Measurements from ENCODE around the gene ZNF793.
A peak's percentile ranks its signal among the peaks of the same experiment; 100 is the strongest.

The ZNF793 gene

GRCh38 chr19:37506387-37507166 lies at the start of gene ZNF793:
Gene ZNF793, plus strand, starts transcription at chr19:37506939. Its CDS starts 16,501 bp downstream, at chr19:37523440.
- ChIA-PET CTCF (interaction anchor here (0.6 kb wide), 1 partner anchor 878 kb away, joined by 5 read pairs; no protein-coding TSS in a partner anchor), POLR2A (ENCODE audit: low non-redundant PET) (no interaction called here)
- TF ChIP-seq, protein P1, sequence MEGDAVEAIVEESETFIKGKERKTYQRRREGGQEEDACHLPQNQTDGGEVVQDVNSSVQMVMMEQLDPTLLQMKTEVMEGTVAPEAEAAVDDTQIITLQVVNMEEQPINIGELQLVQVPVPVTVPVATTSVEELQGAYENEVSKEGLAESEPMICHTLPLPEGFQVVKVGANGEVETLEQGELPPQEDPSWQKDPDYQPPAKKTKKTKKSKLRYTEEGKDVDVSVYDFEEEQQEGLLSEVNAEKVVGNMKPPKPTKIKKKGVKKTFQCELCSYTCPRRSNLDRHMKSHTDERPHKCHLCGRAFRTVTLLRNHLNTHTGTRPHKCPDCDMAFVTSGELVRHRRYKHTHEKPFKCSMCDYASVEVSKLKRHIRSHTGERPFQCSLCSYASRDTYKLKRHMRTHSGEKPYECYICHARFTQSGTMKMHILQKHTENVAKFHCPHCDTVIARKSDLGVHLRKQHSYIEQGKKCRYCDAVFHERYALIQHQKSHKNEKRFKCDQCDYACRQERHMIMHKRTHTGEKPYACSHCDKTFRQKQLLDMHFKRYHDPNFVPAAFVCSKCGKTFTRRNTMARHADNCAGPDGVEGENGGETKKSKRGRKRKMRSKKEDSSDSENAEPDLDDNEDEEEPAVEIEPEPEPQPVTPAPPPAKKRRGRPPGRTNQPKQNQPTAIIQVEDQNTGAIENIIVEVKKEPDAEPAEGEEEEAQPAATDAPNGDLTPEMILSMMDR (conservative IDR thresholded peaks at IDR 0.05; ENCODE audit: low read depth): no peak
- peak; percentile 64 for DNase-seq (ENCODE audit: low spot score)
- H3K27ac ChIP-seq: peak within 1 kb of the TSS; percentile 81

- TF ChIP-seq, protein P1 (conservative IDR thresholded peaks at IDR 0.05; ENCODE audit: low read depth): no peak
- no peak for DNase-seq (ENCODE audit: low spot score)
- peak overlapping the region; percentile 95 for H3K27ac ChIP-seq
- ChIA-PET POLR2A (ENCODE audit: low non-redundant PET) (no interaction called here), CTCF (no interaction called here)
These were observed 40.4 kb upstream of the ZNF793 start for GRCh38 chr19:37466277-37466797.

- ChIA-PET POLR2A (ENCODE audit: low non-redundant PET) (interaction anchor here (0.8 kb wide), 1 partner anchor 128 kb away, joined by 4 read pairs; the partner anchor contains the start of genes ZNF540 and ZNF571), CTCF (no interaction called here)
- peak within 1 kb of the TSS; percentile 95 for H3K27ac ChIP-seq
- TF ChIP-seq, protein P1 (conservative IDR thresholded peaks at IDR 0.05; ENCODE audit: low read depth): no peak
- peak; percentile 75 for DNase-seq (ENCODE audit: low spot score)
These were observed 39.7 kb upstream of the ZNF793 start, which contains the start of gene ZNF569 for GRCh38 chr19:37466798-37467607. Gene ZNF569, minus strand, starts transcription at chr19:37467444. Its CDS starts 22,523 bp downstream, at chr19:37444921.

GRCh38 chr19:37467608-37468090 lies 39.1 kb upstream of the ZNF793 start:
- DNase-seq (ENCODE audit: low spot score): no peak
- ChIA-PET CTCF (no interaction called here), POLR2A (ENCODE audit: low non-redundant PET) (interaction anchor here (0.8 kb wide), 1 partner anchor 127 kb away, joined by 4 read pairs; the partner anchor contains the start of genes ZNF540 and ZNF571)
- TF ChIP-seq, protein P1 (conservative IDR thresholded peaks at IDR 0.05; ENCODE audit: low read depth): no peak
- peak overlapping the region; percentile 95 for H3K27ac ChIP-seq

GRCh38 chr19:37468961-37469777 lies 37.6 kb upstream of the ZNF793 start, which contains the start of gene ZNF570:
Gene ZNF570, plus strand, starts transcription at chr19:37469356. Its CDS starts 999 bp downstream, at chr19:37470355.
- DNase-seq (ENCODE audit: low spot score): peak; percentile 45
- POLR2A ChIA-PET (ENCODE audit: low non-redundant PET): no interaction called here
- CTCF ChIA-PET: no interaction called here
- peak within 1 kb of the TSS; percentile 95 for H3K27ac ChIP-seq
- TF ChIP-seq, protein P1 (conservative IDR thresholded peaks at IDR 0.05; ENCODE audit: low read depth): no peak

Data from RWPE1 (cell line).